LNCAP (cell line): Measurements from ENCODE around the gene C1orf94.

Experiments
- TF ChIP-seq, protein P1 (sequence below): fragments of 450-650 bp; IDR thresholded peaks from 2 replicates; pipeline ENCODE4 v1.5.1; 2017; ENCODE audit warnings: mild to moderate bottlenecking

The C1orf94 gene

DNA sequence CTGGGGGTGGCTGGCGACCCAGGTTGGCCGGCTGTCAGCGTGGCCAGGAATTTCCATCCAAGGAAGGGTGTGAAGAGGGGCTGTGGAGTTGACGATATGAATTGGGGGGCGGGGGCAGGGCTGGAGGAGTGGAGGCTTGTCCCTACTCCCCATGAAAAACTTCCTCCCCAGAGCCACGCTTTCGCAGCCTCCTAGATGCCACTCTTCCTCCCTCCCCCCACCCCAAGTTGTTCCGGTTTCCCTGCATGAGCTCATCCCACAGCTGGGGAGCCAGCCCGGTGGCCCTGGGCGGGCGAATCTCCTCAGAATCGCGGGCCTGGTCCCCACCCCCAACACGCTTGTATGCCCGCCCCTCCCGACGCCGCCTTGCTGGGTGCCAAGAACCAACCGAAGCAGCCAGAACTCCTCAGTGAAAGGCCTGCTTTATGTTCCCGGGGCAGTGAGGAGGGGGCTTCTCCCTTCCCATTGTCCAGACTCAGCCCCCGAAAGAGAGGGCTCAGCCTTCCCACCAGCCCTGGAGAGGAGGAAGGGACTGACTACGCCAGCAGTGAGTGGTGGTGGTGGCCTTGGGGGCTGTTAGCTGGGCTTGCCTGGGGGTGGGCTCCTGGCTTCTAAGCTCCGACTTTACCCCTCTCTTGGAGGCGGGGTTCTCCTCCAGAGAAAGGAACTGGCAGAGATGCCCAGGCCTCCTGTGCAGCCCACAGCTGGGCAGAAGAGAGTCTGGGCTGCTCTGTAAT, 9.9 kb upstream of the C1orf94 start:
- TF ChIP-seq, protein P1, sequence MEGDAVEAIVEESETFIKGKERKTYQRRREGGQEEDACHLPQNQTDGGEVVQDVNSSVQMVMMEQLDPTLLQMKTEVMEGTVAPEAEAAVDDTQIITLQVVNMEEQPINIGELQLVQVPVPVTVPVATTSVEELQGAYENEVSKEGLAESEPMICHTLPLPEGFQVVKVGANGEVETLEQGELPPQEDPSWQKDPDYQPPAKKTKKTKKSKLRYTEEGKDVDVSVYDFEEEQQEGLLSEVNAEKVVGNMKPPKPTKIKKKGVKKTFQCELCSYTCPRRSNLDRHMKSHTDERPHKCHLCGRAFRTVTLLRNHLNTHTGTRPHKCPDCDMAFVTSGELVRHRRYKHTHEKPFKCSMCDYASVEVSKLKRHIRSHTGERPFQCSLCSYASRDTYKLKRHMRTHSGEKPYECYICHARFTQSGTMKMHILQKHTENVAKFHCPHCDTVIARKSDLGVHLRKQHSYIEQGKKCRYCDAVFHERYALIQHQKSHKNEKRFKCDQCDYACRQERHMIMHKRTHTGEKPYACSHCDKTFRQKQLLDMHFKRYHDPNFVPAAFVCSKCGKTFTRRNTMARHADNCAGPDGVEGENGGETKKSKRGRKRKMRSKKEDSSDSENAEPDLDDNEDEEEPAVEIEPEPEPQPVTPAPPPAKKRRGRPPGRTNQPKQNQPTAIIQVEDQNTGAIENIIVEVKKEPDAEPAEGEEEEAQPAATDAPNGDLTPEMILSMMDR, result no peak

DNA sequence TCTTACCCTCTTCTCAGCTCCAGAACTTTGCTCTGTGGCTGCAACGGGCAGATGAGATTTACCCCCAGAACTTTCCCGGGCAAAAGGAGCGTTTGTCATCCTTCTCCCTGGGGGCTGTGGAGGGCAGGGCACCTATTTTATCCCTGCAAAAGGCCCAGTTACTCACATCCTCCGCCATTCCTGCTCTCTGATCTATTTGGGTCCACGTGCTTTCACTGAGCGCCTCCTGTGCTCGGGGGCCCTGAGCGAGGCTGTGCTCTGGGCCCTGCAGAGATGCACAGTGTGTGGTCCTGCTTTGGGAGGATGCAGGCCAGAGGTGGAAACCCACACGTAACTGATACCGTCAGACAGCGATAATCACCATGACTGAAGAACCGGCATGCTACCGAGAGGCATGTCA, 9.3 kb upstream of the C1orf94 start:
- TF ChIP-seq, protein P1, result no peak

DNA sequence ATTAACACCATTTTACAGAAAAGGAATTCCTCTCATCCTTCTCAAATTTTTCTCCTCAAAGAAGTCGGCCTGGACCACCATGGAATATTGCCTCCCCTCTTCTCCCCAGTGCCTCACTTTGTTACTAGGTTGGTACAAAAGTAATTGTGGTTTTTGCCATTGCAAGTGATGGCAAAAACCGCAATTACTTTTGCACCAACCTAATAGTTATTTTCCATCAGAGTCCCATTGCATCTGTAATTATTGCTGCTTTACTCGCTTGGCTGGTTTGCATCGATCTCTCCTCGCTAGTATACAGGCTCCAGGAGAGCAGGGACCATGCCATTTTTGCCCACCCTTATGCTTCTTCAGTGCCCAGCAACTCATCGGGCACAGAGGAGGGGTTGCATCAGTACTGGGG, 963 bp upstream of the C1orf94 start:
- TF ChIP-seq, protein P1, result no peak

DNA sequence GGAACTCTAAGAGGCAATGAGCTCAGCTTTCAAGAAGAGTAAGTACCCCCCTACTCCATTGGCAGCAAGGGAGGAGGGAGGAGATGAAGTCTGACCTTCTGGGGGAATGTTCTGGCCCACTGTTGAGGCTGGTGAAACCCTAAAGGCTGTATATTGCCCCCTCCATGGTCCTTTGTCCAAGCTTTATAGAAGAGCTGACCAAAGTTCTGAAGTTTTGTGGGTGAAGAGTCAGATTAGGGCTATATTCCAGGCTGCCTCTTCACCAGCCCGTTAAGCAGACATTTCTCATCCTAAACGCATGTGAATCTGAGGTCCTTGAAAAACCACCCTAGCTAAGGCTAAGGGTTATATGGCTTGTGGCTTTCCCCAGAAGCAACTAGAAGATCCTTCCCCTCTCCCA, 1.4 kb downstream of the C1orf94 start:
- TF ChIP-seq, protein P1, result no peak

DNA sequence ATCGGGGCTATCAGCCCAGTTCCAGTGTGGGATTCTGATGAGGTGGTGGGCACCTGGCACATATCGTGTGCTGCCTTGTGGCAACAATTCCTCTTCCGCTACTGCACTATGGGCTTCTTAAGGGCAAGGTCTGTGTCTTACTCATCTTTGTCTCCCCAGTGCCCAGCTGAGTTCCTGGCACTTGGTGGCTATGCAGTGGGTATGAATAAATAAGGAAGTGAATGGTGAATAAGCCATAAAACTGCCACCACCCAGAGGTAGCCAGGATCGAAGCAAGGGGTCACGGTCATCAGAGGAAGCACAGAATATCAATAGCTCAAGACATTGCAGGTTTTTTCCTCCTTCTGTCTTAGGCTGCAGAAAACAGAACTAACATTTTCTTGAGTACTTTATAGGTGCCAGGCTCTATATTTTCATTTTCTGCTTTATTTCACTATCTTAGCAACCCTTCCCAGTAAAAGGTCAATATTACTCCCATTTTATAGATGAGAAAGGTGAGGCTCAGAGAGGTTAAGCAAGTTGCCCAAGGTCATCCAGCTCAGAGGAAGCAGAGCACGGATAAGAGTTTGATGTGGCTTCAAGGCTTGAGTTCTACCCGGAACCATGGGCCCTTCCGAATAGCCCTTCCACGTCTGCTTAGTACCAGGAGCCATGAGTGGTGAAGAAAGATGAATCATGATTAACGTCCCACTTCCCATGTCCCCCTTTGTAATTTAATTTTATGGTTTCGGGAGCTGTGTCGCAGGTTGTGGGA, 10.2 kb downstream of the C1orf94 start:
- TF ChIP-seq, protein P1, result no peak

DNA sequence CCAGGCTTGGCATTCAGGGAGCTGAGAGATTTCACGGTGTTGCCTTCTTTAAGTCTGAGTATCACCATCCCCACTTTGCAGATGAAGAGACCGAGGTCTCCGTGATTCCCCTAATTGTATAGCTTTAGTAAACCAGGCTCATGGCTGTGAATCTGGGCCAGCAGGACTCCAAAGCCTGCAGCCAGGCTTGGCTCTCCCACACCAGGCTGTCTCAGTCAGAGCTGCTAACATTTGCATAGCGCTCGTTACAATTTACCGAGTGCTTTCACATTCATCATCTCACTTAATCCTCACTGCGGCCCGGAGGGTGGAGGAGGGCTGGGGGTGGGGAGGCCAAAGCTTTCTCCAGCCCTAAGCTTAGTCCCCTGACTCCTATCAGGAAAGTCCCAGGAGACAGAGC, 11.7 kb downstream of the C1orf94 start:
- TF ChIP-seq, protein P1, result no peak

DNA sequence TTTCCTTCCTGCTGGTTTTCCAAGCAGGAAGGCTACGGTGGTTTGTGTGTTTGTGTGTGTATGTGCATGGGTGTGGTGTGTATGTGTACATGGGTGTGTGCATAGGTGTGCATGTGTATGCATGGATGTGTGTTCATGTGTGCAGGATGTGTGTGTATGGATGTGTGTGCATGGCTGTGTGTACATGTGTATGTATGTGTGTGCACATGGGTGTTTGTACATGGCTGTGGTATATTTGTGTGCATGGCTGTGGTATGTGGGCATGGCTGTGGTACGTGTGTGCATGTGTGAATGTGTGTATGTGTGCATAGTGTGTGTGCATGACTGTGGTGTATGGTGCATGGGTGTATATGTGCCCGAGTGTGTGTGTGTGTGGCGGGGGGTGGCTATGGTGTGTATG, 12.3 kb downstream of the C1orf94 start:
- TF ChIP-seq, protein P1, result no peak
